ENCODE results near the gene JAZF1. TPM values are rescaled to one million over a fixed set of nuclear protein-coding genes. Genes with fewer than 3 reads are reported as not detected.

Gene JAZF1
- total and polyA plus RNA-seq, 9 of the 15 experiments (the other 6 are each of a cell fraction or from before 2014, with no cell fraction given): 0.04 to 0.64 (median 0.11) TPM; not detected in 3

- FAIRE-seq: no peak
- TF ChIP-seq HMG20B (CRISPR knock-in tag; IDR thresholded peaks at IDR 0.05) (no peak), ZBTB40 (IDR thresholded peaks at IDR 0.05) (peak; percentile 87), ZBTB40 (CRISPR knock-in tag; IDR thresholded peaks at IDR 0.05) (peak; percentile 59; the same call in 1 of the 2 replicates)
- Histone ChIP-seq H3K36me3 (ENCODE audit: control insufficient read depth, insufficient read depth, low read length) (no peaks in the 10 kb centered on the region), H3K4me1 (replicated peaks in 1 of 2; ENCODE audit: control insufficient read depth in 2 of 2, insufficient read depth in 2 of 2, low read length in 2 of 2) (peaks cover 0 to 11% of the 10 kb centered on the region in 2 experiments; a peak in 2 of 5 replicates), H4K20me1 (replicated peaks; ENCODE audit: control insufficient read depth, insufficient read depth, low read length) (no peaks in the 10 kb centered on the region; the same call in 1 of the 2 replicates), H3K79me2 (ENCODE audit: control insufficient read depth, insufficient read depth, low read length) (no peaks in the 10 kb centered on the region), H3K9me1 (ENCODE audit: control insufficient read depth, insufficient read depth, low read length) (no peaks in the 10 kb centered on the region), H3K27me3 (ENCODE audit: control insufficient read depth in 2 of 2, insufficient read depth in 2 of 2, low read length in 2 of 2) (peaks cover 14 to 17% of the 10 kb centered on the region in 2 experiments; a peak in 3 of 5 replicates), H3K4me2 (ENCODE audit: insufficient read depth, low read length) (no peak overlapping the region), H3K4me3 (no peak overlapping the region), H3K27ac (ENCODE audit: extremely low read depth, low read depth, low read length) (no peak overlapping the region), H3K9ac (ENCODE audit: insufficient read depth in 1 of 2, low read depth in 2 of 2, low read length in 2 of 2) (no peak overlapping the region), H2AFZ (ENCODE audit: low read depth, low read length) (no peak overlapping the region), H3K9me3 (replicated peaks; ENCODE audit: control insufficient read depth, insufficient read depth, low read depth, low read length) (no peaks in the 10 kb centered on the region)
- WGBS (ENCODE audit: insufficient coverage, low coverage, missing lambda C conversion rate): 0% methylated on average over 1 of the region's 1 CpG
- ChIA-PET POLR2A (no interaction called here), CTCF (ENCODE audit: low intra/inter-chr PET ratio) (no interaction called here)
- no TSS peak for BruUV-seq (replicated peaks)
- intact Hi-C loops (cut with micrococcal nuclease) (no loop called here), in situ Hi-C loops (cut with MboI) (no loop called here)
- DNase-seq (ENCODE audit: extremely low read depth in 1 of 4, low spot score in 3 of 4): no peak
- no peak for ATAC-seq
These were observed 2.8 kb downstream of the JAZF1 start for GRCh38 chr7:28177836-28178235.

All from K562 (cell line).